IgD-negative memory B cell (primary cell): Measurements from ENCODE around the gene MEFV. TPM values are rescaled to one million over a fixed set of nuclear protein-coding genes. Genes with fewer than 3 reads are reported as not detected.
A peak's percentile ranks its signal among the peaks of the same experiment; 100 is the strongest.

Source experiments
- H3K27ac Mint-ChIP-seq, 3 donors: one replicate each; pipeline ENCODE4 v1.8.0; 2020 to 2022; ENCODE audit warnings: mild to moderate bottlenecking in 3 of 3, mixed read lengths in 3 of 3, moderate library complexity in 1 of 3
- H3K27me3 Mint-ChIP-seq: one replicate; pipeline ENCODE4 v1.8.0; 2021; ENCODE audit warnings: mixed read lengths
- H3K36me3 Mint-ChIP-seq: one replicate; pipeline ENCODE4 v1.8.0; 2020; ENCODE audit warnings: mild to moderate bottlenecking, mixed read lengths
- H3K4me1 Mint-ChIP-seq, 3 donors: one replicate each; pipeline ENCODE4 v1.8.0; 2020 to 2022; ENCODE audit warnings: mixed read lengths in 3 of 3, mild to moderate bottlenecking in 1 of 3
- H3K4me3 Mint-ChIP-seq, 4 donors: one replicate each; pipeline ENCODE4 v1.8.0; 2020 to 2022; ENCODE audit warnings: mild to moderate bottlenecking in 4 of 4, mixed read lengths in 4 of 4, moderate library complexity in 3 of 4
- H3K9me3 Mint-ChIP-seq, 3 donors: one replicate each; pipeline ENCODE4 v1.8.0; 2020 to 2021; ENCODE audit warnings: mixed read lengths in 3 of 3, mild to moderate bottlenecking in 1 of 3
- polyA plus RNA-seq: library from polyadenylated mRNA; unstranded; fragments of 300-500 nt; fragmentation: Illumina TruSeq; gene quantifications from one replicate; pipeline ENCODE4 v1.2.3, GENCODE V29; 2021

The MEFV gene
- polyA plus RNA-seq, 1 donor from 2014 or later, result not detected

GRCh38 chr16:3192476-3193019 lies 63.9 kb downstream of the MEFV start:
- H3K4me3 Mint-ChIP-seq, result peak overlapping the region in 1 of 4 donors; percentile 45

More at GRCh38 chr16:3192476-3193019, 63.9 kb downstream of the MEFV start:
- no peaks in the 10 kb centered on the region for H3K36me3 Mint-ChIP-seq
- H3K27me3 Mint-ChIP-seq, result peaks cover 73% of the 10 kb centered on the region
- H3K4me1 Mint-ChIP-seq, result peaks cover 11 to 20% (median 13%) of the 10 kb centered on the region in 3 donors
- H3K9me3 Mint-ChIP-seq, result peaks cover 0 to 14% (median 4%) of the 10 kb centered on the region in 3 donors
- H3K27ac Mint-ChIP-seq, result peak overlapping the region in 2 of 3 donors; percentile 71 to 98

Other genes starting within 250 kb of the MEFV start
- gene CLDN9, start 243.7 kb downstream of the MEFV start, polyA plus RNA-seq, result not detected
- gene CLDN6, start 238.4 kb downstream of the MEFV start, polyA plus RNA-seq, result not detected
- gene TNFRSF12A, start 236.3 kb downstream of the MEFV start, polyA plus RNA-seq, result 0.31 TPM
- gene HCFC1R1, start 232.7 kb downstream of the MEFV start, polyA plus RNA-seq, result 26.2 TPM
- gene THOC6, start 232.6 kb downstream of the MEFV start, polyA plus RNA-seq, result 48.2 TPM
- not detected for gene BICDL2, start 219.7 kb downstream of the MEFV start, polyA plus RNA-seq
- gene MMP25, start 210.1 kb downstream of the MEFV start, polyA plus RNA-seq, result 0.40 TPM
- gene IL32, start 191.0 kb downstream of the MEFV start, polyA plus RNA-seq, result 59.8 TPM
- not detected for gene ZSCAN10, start 157.3 kb downstream of the MEFV start, polyA plus RNA-seq
- not detected for gene ZNF205, start 144.0 kb downstream of the MEFV start, polyA plus RNA-seq
- gene ZNF213, start 121.6 kb downstream of the MEFV start, polyA plus RNA-seq, result 1.9 TPM
- not detected for gene OR1F1, start 68.4 kb downstream of the MEFV start, polyA plus RNA-seq
- 8.3 TPM for gene ZNF200, start 21.5 kb downstream of the MEFV start, polyA plus RNA-seq
- 61.3 TPM for gene ZNF263, start 26.9 kb upstream of the MEFV start, polyA plus RNA-seq
- gene TIGD7, start 48.8 kb upstream of the MEFV start, polyA plus RNA-seq, result 4.4 TPM
- 27.1 TPM for gene ZNF75A, start 48.9 kb upstream of the MEFV start, polyA plus RNA-seq
- not detected for gene OR2C1, start 99.3 kb upstream of the MEFV start, polyA plus RNA-seq
- gene ZSCAN32, start 144.4 kb upstream of the MEFV start, polyA plus RNA-seq, result 16.9 TPM
- gene ZNF174, start 144.6 kb upstream of the MEFV start, polyA plus RNA-seq, result 15.5 TPM
- gene ZNF597, start 186.9 kb upstream of the MEFV start, polyA plus RNA-seq, result 1.0 TPM
- 36.5 TPM for gene NAA60, start 187.0 kb upstream of the MEFV start, polyA plus RNA-seq
- gene C16orf90, start 238.9 kb upstream of the MEFV start, polyA plus RNA-seq, result not detected
- gene CLUAP1, start 244.4 kb upstream of the MEFV start, polyA plus RNA-seq, result 3.9 TPM